ENCODE results near the gene ASPRV1. TPM values are rescaled to one million over a fixed set of nuclear protein-coding genes. Genes with fewer than 3 reads are reported as not detected.

The ASPRV1 gene
- polyA plus RNA-seq, 1 donor: 1.5 TPM

Other genes starting within 250 kb of the ASPRV1 start
- gene ANXA4, start 219.5 kb downstream of the ASPRV1 start, polyA plus RNA-seq: 540 TPM
- 30.9 TPM for gene GMCL1, start 132.0 kb downstream of the ASPRV1 start, polyA plus RNA-seq
- 47.7 TPM for gene SNRNP27, start 67.7 kb downstream of the ASPRV1 start, polyA plus RNA-seq
- 40.4 TPM for gene MXD1, start 46.5 kb downstream of the ASPRV1 start, polyA plus RNA-seq
- 298 TPM for gene PCBP1, start 125.8 kb upstream of the ASPRV1 start, polyA plus RNA-seq
- 11.3 TPM for gene C2orf42, start 229.4 kb upstream of the ASPRV1 start, polyA plus RNA-seq